K562 (cell line): Measurements from ENCODE around the gene KARS1. TPM values are rescaled to one million over a fixed set of nuclear protein-coding genes. Genes with fewer than 3 reads are reported as not detected.

Source experiments
- BMI1 ChIP-seq: fragments of 150-350 bp; IDR thresholded peaks from 2 replicates; pipeline ENCODE4 v1.6.1; 2014; ENCODE audit warnings: low read length
- EP300 ChIP-seq: IDR thresholded peaks from 2 replicates; pipeline ENCODE4 v1.6.1; 2012; ENCODE audit warnings: low read length, improper control_type of control experiment
- KDM2B ChIP-seq: fragments of 250-450 bp; sonication (Bioruptor Pico); IDR thresholded peaks from 2 replicates; pipeline ENCODE4 v1.8.0; 2021; ENCODE audit warnings: mild to moderate bottlenecking, moderate library complexity
- NR2C1 ChIP-seq, 2 experiments: fragments of 450-650 bp; IDR thresholded peaks; 2 replicates each; pipeline ENCODE4 v1.6.1; 2017; ENCODE audit warnings: mild to moderate bottlenecking in 2 of 2, antibody characterized with exemption in 1 of 2, inconsistent platforms in 1 of 2, missing compliant biosample characterization in 1 of 2, missing genetic modification characterization in 1 of 2
- ZNF644 ChIP-seq: fragments of 200-800 bp; sonication (Bioruptor generic); IDR thresholded peaks from 2 replicates; pipeline ENCODE4 v1.6.1; 2016; ENCODE audit warnings: low read depth, missing genetic modification characterization, missing compliant biosample characterization
- polyA plus RNA-seq, 8 experiments: library from polyadenylated mRNA; depleted of rRNA in 4 of 8; stranded (reverse) in 5 of 8; unstranded in 3 of 8; fragments of >200 nt; fragmentation: Nextera tagmentation in 2 of 8; fragmentation: Illumina TruSeq in 1 of 8; extraction: Ambion mirVana in 2 of 8; extraction: Trizol in 1 of 8; gene quantifications; 2 replicates each; pipeline versions ENCODE4 v1.2.1 to v1.2.3, GENCODE V29; 2011 to 2014; ENCODE audit warnings: inconsistent platforms in 1 of 8, missing spikeins in 1 of 8
- total RNA-seq, 7 experiments: library from RNA; depleted of rRNA in 6 of 7; stranded (reverse); fragments of >200 nt in 6 of 7; fragmentation: Illumina TruSeq in 2 of 7; extraction: Trizol in 2 of 7; gene quantifications; 2 replicates each; pipeline versions ENCODE4 v1.2.1 to v1.2.3, GENCODE V29; 2011 to 2021; ENCODE audit warnings: low replicate concordance in 1 of 7
- TF ChIP-seq, protein P1 (sequence below): fragments of 250-450 bp; sonication (Bioruptor Pico); IDR thresholded peaks from 2 replicates; pipeline ENCODE4 v1.5.0; 2021; ENCODE audit warnings: mild to moderate bottlenecking, borderline replicate concordance
- TF ChIP-seq, protein P2 (sequence below), 2 experiments: fragments of 450-650 bp in 1 of 2; sonication (generic) in 1 of 2; formaldehyde crosslinking in 1 of 2; IDR thresholded peaks; 2 replicates each; pipeline versions ENCODE4 v1.7.1 to v1.9.0; 2016 to 2022; ENCODE audit warnings: inconsistent platforms in 1 of 2, mild to moderate bottlenecking in 1 of 2, missing genetic modification reagents in 1 of 2
- TF ChIP-seq, protein P3 (sequence below), 2 experiments: IDR thresholded peaks in 1 of 2; conservative IDR thresholded peaks in 1 of 2; 2 replicates each; pipeline ENCODE4 v1.6.1; 2016; ENCODE audit warnings: low read depth in 2 of 2, mild to moderate bottlenecking in 1 of 2, missing compliant biosample characterization in 1 of 2, missing genetic modification characterization in 1 of 2, moderate library complexity in 1 of 2

The KARS1 gene
- total and polyA plus RNA-seq, 9 of the 15 experiments (the other 6 are each of a cell fraction or from before 2014, with no cell fraction given), result 223 to 386 (median 304) TPM

DNA sequence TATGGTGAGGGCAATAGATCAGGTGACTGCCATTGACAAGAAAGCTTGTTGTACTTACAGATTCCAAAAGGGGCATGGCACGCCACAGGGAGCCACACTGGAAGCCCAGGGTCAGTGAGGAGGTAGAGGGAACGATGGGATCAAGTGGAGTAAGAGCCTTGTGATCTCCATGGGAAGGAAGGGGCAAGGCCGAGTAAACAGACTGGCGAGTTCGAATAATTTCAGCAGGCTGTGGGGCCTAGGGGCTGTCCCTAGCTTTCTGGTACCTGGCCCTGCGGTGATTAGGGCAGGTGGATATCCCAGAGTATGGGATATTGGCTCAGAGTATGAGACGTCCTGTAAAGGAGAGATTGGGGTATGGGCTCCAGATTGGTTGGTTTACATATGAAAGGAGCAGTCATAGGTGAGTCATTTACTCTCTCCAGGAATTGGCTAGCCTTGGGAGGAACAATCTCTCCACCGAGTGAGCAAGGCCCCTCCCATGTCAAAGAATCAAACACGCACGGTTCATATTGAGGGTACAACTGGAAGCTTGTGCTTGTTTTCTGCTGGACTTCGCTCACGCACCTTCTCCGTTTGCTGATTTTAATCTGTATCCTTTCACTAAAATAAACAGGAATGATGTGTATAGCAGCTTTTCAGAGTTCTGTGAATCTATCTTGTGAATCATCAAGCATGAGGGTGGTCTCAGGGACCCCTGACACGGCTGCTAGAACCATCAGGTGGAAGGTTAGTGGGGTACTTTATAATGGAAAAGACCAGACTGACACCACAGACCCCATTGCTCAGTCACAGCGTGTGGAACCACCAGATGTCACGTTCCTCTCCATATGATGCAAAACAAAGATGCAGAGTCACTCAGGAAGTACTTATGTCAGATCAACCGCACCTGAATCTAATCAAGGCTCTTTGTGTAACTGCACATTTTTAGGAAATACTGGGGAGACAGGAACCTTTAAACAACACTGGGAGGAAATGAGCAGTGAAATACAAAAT, 53.3 kb downstream of the KARS1 start (continued):
- peak; percentile 15; the same call in 1 of the 2 replicates for TF ChIP-seq NR2C1 (IDR thresholded peaks at IDR 0.05)
- peak; percentile 71 for TF ChIP-seq NR2C1 (tag; IDR thresholded peaks at IDR 0.05)
- peak; percentile 66 for TF ChIP-seq EP300
- TF ChIP-seq, protein P1, sequence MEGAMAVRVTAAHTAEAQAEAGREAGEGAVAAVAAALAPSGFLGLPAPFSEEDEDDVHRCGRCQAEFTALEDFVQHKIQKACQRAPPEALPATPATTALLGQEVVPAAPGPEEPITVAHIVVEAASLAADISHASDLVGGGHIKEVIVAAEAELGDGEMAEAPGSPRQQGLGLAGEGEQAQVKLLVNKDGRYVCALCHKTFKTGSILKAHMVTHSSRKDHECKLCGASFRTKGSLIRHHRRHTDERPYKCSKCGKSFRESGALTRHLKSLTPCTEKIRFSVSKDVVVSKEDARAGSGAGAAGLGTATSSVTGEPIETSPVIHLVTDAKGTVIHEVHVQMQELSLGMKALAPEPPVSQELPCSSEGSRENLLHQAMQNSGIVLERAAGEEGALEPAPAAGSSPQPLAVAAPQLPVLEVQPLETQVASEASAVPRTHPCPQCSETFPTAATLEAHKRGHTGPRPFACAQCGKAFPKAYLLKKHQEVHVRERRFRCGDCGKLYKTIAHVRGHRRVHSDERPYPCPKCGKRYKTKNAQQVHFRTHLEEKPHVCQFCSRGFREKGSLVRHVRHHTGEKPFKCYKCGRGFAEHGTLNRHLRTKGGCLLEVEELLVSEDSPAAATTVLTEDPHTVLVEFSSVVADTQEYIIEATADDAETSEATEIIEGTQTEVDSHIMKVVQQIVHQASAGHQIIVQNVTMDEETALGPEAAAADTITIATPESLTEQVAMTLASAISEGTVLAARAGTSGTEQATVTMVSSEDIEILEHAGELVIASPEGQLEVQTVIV (CRISPR knock-in tag), result no peak
- TF ChIP-seq KDM2B (CRISPR knock-in tag), result no peak
- TF ChIP-seq ZNF644 (tag), result no peak
- TF ChIP-seq, protein P2, sequence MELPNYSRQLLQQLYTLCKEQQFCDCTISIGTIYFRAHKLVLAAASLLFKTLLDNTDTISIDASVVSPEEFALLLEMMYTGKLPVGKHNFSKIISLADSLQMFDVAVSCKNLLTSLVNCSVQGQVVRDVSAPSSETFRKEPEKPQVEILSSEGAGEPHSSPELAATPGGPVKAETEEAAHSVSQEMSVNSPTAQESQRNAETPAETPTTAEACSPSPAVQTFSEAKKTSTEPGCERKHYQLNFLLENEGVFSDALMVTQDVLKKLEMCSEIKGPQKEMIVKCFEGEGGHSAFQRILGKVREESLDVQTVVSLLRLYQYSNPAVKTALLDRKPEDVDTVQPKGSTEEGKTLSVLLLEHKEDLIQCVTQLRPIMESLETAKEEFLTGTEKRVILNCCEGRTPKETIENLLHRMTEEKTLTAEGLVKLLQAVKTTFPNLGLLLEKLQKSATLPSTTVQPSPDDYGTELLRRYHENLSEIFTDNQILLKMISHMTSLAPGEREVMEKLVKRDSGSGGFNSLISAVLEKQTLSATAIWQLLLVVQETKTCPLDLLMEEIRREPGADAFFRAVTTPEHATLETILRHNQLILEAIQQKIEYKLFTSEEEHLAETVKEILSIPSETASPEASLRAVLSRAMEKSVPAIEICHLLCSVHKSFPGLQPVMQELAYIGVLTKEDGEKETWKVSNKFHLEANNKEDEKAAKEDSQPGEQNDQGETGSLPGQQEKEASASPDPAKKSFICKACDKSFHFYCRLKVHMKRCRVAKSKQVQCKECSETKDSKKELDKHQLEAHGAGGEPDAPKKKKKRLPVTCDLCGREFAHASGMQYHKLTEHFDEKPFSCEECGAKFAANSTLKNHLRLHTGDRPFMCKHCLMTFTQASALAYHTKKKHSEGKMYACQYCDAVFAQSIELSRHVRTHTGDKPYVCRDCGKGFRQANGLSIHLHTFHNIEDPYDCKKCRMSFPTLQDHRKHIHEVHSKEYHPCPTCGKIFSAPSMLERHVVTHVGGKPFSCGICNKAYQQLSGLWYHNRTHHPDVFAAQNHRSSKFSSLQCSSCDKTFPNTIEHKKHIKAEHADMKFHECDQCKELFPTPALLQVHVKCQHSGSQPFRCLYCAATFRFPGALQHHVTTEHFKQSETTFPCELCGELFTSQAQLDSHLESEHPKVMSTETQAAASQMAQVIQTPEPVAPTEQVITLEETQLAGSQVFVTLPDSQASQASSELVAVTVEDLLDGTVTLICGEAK (IDR thresholded peaks at IDR 0.05), result no peak
- TF ChIP-seq, protein P2 (CRISPR knock-in tag; IDR thresholded peaks at IDR 0.05), result no peak
- TF ChIP-seq, protein P3, sequence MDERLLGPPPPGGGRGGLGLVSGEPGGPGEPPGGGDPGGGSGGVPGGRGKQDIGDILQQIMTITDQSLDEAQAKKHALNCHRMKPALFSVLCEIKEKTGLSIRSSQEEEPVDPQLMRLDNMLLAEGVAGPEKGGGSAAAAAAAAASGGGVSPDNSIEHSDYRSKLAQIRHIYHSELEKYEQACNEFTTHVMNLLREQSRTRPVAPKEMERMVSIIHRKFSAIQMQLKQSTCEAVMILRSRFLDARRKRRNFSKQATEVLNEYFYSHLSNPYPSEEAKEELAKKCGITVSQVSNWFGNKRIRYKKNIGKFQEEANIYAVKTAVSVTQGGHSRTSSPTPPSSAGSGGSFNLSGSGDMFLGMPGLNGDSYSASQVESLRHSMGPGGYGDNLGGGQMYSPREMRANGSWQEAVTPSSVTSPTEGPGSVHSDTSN (CRISPR knock-in tag; IDR thresholded peaks at IDR 0.05; ENCODE audit: low read depth), result no peak
- TF ChIP-seq, protein P3 (tag; conservative IDR thresholded peaks at IDR 0.05; ENCODE audit: low read depth), result no peak
- no peak for TF ChIP-seq BMI1
